K562 (cell line): ENCODE measurements around the gene IL2RG. TPM values are rescaled to one million over a fixed set of nuclear protein-coding genes. Genes with fewer than 3 reads are reported as not detected.

Experiments used
- ARNT ChIP-seq, 2 experiments: fragments of 450-650 bp; IDR thresholded peaks; 2 replicates each; pipeline ENCODE4 v1.6.1; 2016; ENCODE audit warnings: mild to moderate bottlenecking in 1 of 2
- BRF1 ChIP-seq: IDR thresholded peaks from 3 replicates; pipeline ENCODE4 v1.6.1; 2011; ENCODE audit warnings: borderline replicate concordance, mild to moderate bottlenecking; ENCODE audit not compliant: insufficient read length; ENCODE audit errors: extremely low read depth
- FOXM1 ChIP-seq, 2 experiments: fragments of 450-650 bp in 1 of 2; sonication (generic) in 1 of 2; formaldehyde crosslinking in 1 of 2; IDR thresholded peaks; 2 replicates each; pipeline versions ENCODE4 v1.6.1 to v1.9.0; 2017 to 2022; ENCODE audit warnings: low read depth in 2 of 2, mild to moderate bottlenecking in 2 of 2, missing genetic modification reagents in 1 of 2, moderate library complexity in 1 of 2
- GATA2 ChIP-seq: sonication (generic); formaldehyde crosslinking; IDR thresholded peaks from 2 replicates; pipeline ENCODE4 v1.4.0; 2020; ENCODE audit warnings: mild to moderate bottlenecking, missing genetic modification reagents
- HDAC2 ChIP-seq: fragments of 450-650 bp; IDR thresholded peaks from 2 replicates; pipeline ENCODE4 v1.6.1; 2016; ENCODE audit warnings: mild to moderate bottlenecking
- MEIS2 ChIP-seq: fragments of 450-650 bp; IDR thresholded peaks from 2 replicates; pipeline ENCODE4 v1.6.1; 2014; ENCODE audit warnings: mild to moderate bottlenecking; ENCODE audit not compliant: partially characterized antibody
- MNT ChIP-seq, 2 experiments: fragments of 450-650 bp; conservative IDR thresholded peaks; 2 replicates each; pipeline ENCODE4 v1.6.1; 2017; ENCODE audit warnings: mild to moderate bottlenecking in 2 of 2, moderate library complexity in 2 of 2
- NBN ChIP-seq: fragments of 450-650 bp; IDR thresholded peaks from 2 replicates; pipeline ENCODE4 v1.6.1; 2016; ENCODE audit warnings: low read depth, mild to moderate bottlenecking
- PKNOX1 ChIP-seq: fragments of 450-650 bp; IDR thresholded peaks from 2 replicates; pipeline ENCODE4 v1.6.1; 2016
- SMARCE1 ChIP-seq: fragments of 450-650 bp; IDR thresholded peaks from 2 replicates; pipeline ENCODE4 v1.7.1; 2016; ENCODE audit warnings: mild to moderate bottlenecking
- TCF3 ChIP-seq: sonication (generic); formaldehyde crosslinking; IDR thresholded peaks from 2 replicates; pipeline ENCODE4 v1.4.0; 2020; ENCODE audit warnings: mild to moderate bottlenecking, missing genetic modification reagents
- ZBTB8A ChIP-seq: fragments of 450-650 bp; IDR thresholded peaks from 2 replicates; pipeline ENCODE4 v1.6.1; 2018; ENCODE audit warnings: mild to moderate bottlenecking, moderate library complexity; ENCODE audit not compliant: partially characterized antibody
- polyA plus RNA-seq, 8 experiments: library from polyadenylated mRNA; depleted of rRNA in 4 of 8; stranded (reverse) in 5 of 8; unstranded in 3 of 8; fragments of >200 nt; fragmentation: Nextera tagmentation in 2 of 8; fragmentation: Illumina TruSeq in 1 of 8; extraction: Ambion mirVana in 2 of 8; extraction: Trizol in 1 of 8; gene quantifications; 2 replicates each; pipeline versions ENCODE4 v1.2.1 to v1.2.3, GENCODE V29; 2011 to 2014; ENCODE audit warnings: inconsistent platforms in 1 of 8, missing spikeins in 1 of 8
- total RNA-seq, 7 experiments: library from RNA; depleted of rRNA in 6 of 7; stranded (reverse); fragments of >200 nt in 6 of 7; fragmentation: Illumina TruSeq in 2 of 7; extraction: Trizol in 2 of 7; gene quantifications; 2 replicates each; pipeline versions ENCODE4 v1.2.1 to v1.2.3, GENCODE V29; 2011 to 2021; ENCODE audit warnings: low replicate concordance in 1 of 7
- TF ChIP-seq, protein P1 (sequence below), 2 experiments: fragments of 450-650 bp; formaldehyde crosslinking in 1 of 2; IDR thresholded peaks; 2 replicates each; pipeline versions ENCODE4 v1.4.0 to v1.6.1; 2014 to 2020; ENCODE audit warnings: mild to moderate bottlenecking in 2 of 2, borderline replicate concordance in 1 of 2, low read depth in 1 of 2
- TF ChIP-seq, protein P2 (sequence below): sonication (generic); formaldehyde crosslinking; IDR thresholded peaks from 2 replicates; pipeline ENCODE4 v1.8.0; 2022; ENCODE audit warnings: mild to moderate bottlenecking, missing genetic modification reagents
- TF ChIP-seq, protein P3 (sequence below): fragments of 250-450 bp; sonication (Bioruptor Pico); IDR thresholded peaks from 2 replicates; pipeline ENCODE4 v1.9.0; 2021; ENCODE audit warnings: mild to moderate bottlenecking

IL2RG gene
- total and polyA plus RNA-seq, 9 of the 15 experiments (the other 6 are each of a cell fraction or from before 2014, with no cell fraction given): 5.5 to 55.4 (median 19.7) TPM

GRCh38 chrX:71131510-71131909 lies 20.1 kb upstream of the IL2RG start (continued):
- TF ChIP-seq MEIS2 (no peak), GATA2 (CRISPR knock-in tag) (peak; percentile 92), ARNT (IDR thresholded peaks at IDR 0.05) (0 out of 4 replicates have a peak, but pooled peaks of 1 of the 2 experiments have one; percentile 49), FOXM1 (IDR thresholded peaks at IDR 0.05; ENCODE audit: low read depth) (peak; percentile 69), FOXM1 (CRISPR knock-in tag; IDR thresholded peaks at IDR 0.05; ENCODE audit: low read depth) (no peak), ZBTB8A (no peak), MNT (conservative IDR thresholded peaks at IDR 0.05) (peak; percentile 44 to 72), TCF3 (CRISPR knock-in tag) (peak; percentile 97), SMARCE1 (peak; percentile 82), PKNOX1 (no peak), BRF1 (no peak), HDAC2 (0 out of 2 replicates have a peak, but pooled peaks have one; percentile 41), NBN (no peak; the same call in 1 of the 2 replicates)
- TF ChIP-seq, protein P1, sequence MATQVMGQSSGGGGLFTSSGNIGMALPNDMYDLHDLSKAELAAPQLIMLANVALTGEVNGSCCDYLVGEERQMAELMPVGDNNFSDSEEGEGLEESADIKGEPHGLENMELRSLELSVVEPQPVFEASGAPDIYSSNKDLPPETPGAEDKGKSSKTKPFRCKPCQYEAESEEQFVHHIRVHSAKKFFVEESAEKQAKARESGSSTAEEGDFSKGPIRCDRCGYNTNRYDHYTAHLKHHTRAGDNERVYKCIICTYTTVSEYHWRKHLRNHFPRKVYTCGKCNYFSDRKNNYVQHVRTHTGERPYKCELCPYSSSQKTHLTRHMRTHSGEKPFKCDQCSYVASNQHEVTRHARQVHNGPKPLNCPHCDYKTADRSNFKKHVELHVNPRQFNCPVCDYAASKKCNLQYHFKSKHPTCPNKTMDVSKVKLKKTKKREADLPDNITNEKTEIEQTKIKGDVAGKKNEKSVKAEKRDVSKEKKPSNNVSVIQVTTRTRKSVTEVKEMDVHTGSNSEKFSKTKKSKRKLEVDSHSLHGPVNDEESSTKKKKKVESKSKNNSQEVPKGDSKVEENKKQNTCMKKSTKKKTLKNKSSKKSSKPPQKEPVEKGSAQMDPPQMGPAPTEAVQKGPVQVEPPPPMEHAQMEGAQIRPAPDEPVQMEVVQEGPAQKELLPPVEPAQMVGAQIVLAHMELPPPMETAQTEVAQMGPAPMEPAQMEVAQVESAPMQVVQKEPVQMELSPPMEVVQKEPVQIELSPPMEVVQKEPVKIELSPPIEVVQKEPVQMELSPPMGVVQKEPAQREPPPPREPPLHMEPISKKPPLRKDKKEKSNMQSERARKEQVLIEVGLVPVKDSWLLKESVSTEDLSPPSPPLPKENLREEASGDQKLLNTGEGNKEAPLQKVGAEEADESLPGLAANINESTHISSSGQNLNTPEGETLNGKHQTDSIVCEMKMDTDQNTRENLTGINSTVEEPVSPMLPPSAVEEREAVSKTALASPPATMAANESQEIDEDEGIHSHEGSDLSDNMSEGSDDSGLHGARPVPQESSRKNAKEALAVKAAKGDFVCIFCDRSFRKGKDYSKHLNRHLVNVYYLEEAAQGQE (IDR thresholded peaks at IDR 0.05; ENCODE audit: borderline replicate concordance): no peak
- TF ChIP-seq, protein P1 (CRISPR knock-in tag; IDR thresholded peaks at IDR 0.05; ENCODE audit: low read depth): no peak
- TF ChIP-seq, protein P2, sequence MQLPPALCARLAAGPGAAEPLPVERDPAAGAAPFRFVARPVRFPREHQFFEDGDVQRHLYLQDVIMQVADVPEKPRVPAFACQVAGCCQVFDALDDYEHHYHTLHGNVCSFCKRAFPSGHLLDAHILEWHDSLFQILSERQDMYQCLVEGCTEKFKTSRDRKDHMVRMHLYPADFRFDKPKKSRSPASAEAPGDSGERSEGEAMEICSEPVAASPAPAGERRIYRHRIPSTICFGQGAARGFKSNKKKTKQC (CRISPR knock-in tag): no peak
- TF ChIP-seq, protein P3, sequence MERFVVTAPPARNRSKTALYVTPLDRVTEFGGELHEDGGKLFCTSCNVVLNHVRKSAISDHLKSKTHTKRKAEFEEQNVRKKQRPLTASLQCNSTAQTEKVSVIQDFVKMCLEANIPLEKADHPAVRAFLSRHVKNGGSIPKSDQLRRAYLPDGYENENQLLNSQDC (CRISPR knock-in tag): no peak
